Epithelial cell of esophagus (primary cell): ENCODE measurements around the gene RASEF.

ENCODE experiments used
- DNase-seq: peaks from one replicate; pipeline ENCODE4 v3.0.0; 2010; ENCODE audit warnings: low read depth
- H3K4me3 ChIP-seq: 2 replicates; pipeline ENCODE4 v1.5.1; 2011; ENCODE audit warnings: mild to moderate bottlenecking, low read length, control low read depth
- TF ChIP-seq, protein P1 (sequence below): IDR thresholded peaks from 2 replicates; pipeline ENCODE4 v1.5.1; 2011; ENCODE audit warnings: low read depth, mild to moderate bottlenecking, low read length, control low read depth, inconsistent platforms; ENCODE audit not compliant: insufficient read depth; ENCODE audit errors: missing control alignments

RASEF gene

DNA sequence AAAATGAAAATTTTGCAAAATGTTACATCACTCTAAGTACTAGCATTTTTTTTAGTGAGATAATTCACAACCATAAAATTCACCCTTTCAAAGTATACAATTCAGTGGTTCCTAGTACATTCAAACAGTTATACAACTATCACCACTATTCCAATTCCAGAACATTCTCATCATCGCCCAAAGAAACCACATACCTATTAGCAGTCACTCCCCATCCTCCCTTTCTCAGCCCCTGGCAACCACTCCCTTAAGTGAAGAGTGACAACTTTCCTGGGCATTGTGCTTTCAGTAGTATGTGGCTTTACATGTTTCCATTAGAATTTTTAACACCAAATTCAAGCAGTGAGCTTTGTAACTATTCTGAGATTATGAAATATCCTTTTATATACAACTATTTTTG, 81.4 kb downstream of the RASEF start:
- TF ChIP-seq, protein P1, sequence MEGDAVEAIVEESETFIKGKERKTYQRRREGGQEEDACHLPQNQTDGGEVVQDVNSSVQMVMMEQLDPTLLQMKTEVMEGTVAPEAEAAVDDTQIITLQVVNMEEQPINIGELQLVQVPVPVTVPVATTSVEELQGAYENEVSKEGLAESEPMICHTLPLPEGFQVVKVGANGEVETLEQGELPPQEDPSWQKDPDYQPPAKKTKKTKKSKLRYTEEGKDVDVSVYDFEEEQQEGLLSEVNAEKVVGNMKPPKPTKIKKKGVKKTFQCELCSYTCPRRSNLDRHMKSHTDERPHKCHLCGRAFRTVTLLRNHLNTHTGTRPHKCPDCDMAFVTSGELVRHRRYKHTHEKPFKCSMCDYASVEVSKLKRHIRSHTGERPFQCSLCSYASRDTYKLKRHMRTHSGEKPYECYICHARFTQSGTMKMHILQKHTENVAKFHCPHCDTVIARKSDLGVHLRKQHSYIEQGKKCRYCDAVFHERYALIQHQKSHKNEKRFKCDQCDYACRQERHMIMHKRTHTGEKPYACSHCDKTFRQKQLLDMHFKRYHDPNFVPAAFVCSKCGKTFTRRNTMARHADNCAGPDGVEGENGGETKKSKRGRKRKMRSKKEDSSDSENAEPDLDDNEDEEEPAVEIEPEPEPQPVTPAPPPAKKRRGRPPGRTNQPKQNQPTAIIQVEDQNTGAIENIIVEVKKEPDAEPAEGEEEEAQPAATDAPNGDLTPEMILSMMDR = no peak
- DNase-seq = peak; percentile 49
- H3K4me3 ChIP-seq = no peak overlapping the region

DNA sequence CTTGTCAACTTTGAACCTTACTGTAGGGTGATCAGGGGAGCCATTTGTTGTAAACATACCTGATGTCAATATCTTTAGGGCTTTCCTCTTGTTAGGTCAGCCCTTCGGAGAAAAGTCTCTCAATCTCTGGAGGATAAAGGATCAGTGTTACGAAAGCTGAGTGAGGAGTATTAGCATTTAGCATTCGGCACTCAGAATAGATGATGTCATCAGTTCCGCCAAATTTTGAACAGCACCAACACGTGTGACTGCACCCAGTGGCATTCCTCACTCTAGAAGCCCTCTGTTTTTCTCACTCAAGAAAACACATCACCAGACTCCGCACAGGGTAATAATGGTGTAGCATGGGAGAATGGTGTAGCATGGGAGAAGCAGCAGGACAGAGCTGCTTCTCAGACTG, 87.8 kb downstream of the RASEF start:
- no peak for DNase-seq
- no peak overlapping the region for H3K4me3 ChIP-seq
- TF ChIP-seq, protein P1 = no peak

DNA sequence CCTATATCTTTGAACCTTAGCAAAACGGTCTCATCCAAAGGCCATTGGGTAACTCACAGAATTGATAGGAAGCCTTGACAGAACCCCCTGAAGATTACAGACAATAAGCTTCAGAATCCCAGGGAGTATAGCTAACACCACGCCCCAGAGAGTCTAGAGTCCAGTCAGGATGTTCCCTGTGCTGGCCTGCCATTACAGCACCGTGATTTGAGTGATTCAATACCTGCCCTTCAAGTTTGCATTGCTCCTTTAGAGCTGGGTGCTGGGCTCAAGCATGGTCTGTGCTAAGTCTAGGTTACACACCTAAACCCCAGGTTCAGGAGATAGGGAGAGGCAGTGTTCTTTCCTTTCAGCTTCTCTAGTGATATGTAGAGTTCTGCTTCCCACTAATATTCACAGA, 90.5 kb downstream of the RASEF start:
- TF ChIP-seq, protein P1 = no peak
- H3K4me3 ChIP-seq = no peak overlapping the region
- DNase-seq = peak; percentile 67

DNA sequence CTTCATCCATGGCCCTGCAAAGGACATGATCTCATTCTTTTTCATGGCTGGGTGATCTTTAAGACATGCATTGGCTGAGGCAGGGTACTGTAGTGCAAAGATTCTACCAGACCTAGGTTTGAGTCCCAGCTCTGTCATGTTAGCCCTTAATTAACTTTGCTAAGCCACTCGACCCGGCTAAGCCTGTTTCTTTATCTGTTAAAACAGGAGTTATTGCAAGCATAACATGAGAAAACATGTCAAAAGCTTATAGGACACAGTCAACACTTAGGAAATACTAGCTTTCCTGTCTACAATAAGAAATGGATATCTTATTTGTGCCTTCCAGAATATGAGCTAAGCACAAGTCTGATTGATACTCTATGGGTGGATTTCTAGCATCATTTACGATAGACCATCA, 92.6 kb downstream of the RASEF start:
- peak; percentile 54 for DNase-seq
- H3K4me3 ChIP-seq = no peak overlapping the region
- TF ChIP-seq, protein P1 = no peak

DNA sequence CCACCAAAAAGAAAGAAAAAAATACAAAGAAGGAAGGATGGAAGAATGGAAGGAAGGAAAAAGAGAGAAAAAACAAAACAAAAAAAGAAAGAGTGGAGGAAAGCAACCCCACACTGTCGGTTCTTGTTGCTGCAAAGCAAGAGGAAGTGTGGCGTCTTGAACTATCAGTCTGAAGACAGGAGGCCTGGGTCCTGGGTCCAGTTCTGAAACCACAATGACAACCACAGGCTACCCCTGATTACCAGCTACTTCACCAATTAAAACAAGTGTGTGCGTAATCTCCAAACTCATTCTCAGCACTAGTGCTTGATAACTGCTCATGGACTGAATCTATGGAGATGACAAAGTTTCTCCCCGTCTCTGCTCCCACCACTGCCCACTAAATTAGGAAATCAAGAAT, 93.7 kb downstream of the RASEF start:
- no peak for DNase-seq
- H3K4me3 ChIP-seq = no peak overlapping the region
- TF ChIP-seq, protein P1 = no peak

DNA sequence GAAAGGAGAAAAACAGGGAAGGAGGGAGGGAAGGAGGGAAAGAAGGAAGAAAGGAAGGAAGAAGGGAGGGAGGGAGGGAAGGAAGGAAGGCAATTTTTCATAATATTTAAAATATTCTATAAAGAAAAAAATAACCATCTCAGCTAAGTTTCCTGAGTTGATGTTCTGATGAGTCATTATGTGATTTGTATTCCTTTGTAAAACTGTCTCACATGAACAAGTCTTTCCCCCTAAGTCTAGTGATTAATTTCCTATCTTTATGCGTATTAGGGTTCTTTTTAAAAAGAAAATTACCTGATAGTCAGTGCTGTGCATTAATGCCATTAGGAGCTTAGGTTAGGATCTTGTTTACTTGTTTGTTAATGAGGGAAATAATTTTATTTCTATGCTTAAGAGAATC, 94.1 kb downstream of the RASEF start:
- no peak overlapping the region for H3K4me3 ChIP-seq
- TF ChIP-seq, protein P1 = no peak
- peak; percentile 24 for DNase-seq

DNA sequence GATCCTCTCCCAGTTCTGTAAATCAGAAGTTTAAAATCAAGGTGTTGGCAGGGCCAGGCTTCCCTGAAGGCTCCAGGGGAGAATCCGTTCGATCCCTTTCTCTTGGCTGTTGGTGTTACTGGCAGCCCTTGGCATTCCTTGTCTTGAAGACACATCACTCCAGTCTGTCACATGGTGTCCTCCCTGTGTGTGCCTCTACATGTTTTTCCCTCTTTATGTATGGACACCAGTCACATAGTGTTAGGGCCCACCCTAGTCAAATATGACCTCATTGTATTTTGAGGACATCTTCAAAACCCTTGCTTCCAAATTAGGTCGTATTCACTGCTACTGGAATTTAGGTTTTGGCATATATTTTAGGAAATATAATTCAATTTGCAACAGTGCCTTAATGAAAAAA, 94.6 kb downstream of the RASEF start:
- no peak overlapping the region for H3K4me3 ChIP-seq
- no peak for DNase-seq
- TF ChIP-seq, protein P1 = no peak
